ENCODE measurements around the gene ZNF692.

DNA sequence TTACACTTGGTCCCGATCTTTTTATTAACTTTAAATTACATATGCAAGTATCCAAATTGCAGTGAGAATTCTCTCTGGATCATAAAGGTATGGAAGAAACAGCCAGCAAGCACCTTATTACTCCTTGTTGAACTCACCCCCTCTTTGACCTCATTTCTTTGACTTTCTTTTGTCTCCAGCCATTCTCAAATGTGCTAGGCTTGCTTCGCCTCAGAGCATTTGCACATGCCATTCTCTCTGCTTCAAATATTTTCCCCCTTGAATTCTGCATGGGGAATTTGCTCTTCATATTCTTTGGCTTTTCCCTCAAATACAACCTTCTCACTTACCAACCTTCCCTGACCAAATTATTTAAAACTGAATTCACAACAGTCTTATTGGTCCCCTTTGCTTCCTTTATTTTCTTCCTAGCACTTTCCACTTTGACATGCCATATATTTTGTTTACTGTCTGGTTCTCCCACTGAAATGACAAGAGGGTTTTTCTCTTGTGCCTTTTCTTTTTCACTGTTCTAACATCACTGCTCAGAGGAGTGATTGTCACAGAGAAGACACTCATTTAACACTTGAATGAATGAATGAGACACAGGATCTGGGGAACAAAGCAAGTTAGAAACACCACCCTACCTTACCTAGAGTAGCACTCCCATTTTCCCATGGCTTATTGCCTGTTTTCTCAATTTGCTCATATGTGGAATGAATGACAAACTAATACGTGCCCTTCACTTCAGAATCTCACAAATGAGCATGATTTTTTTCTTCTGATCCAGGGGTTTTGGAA lies 45.7 kb upstream of the ZNF692 start:
- TF ChIP-seq, protein P1, sequence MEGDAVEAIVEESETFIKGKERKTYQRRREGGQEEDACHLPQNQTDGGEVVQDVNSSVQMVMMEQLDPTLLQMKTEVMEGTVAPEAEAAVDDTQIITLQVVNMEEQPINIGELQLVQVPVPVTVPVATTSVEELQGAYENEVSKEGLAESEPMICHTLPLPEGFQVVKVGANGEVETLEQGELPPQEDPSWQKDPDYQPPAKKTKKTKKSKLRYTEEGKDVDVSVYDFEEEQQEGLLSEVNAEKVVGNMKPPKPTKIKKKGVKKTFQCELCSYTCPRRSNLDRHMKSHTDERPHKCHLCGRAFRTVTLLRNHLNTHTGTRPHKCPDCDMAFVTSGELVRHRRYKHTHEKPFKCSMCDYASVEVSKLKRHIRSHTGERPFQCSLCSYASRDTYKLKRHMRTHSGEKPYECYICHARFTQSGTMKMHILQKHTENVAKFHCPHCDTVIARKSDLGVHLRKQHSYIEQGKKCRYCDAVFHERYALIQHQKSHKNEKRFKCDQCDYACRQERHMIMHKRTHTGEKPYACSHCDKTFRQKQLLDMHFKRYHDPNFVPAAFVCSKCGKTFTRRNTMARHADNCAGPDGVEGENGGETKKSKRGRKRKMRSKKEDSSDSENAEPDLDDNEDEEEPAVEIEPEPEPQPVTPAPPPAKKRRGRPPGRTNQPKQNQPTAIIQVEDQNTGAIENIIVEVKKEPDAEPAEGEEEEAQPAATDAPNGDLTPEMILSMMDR (IDR thresholded peaks at IDR 0.05; ENCODE audit: extremely low read depth in 1 of 2, insufficient read depth in 1 of 2, low read depth in 1 of 2, low read length in 2 of 2), result no peak
- TF ChIP-seq POLR2AphosphoS5 (IDR thresholded peaks at IDR 0.05; ENCODE audit: insufficient read depth, low read depth, low read length), result no peak
